Measurements from ENCODE around the gene RAX. TPM values are rescaled to one million over a fixed set of nuclear protein-coding genes. Genes with fewer than 3 reads are reported as not detected.
A peak's percentile ranks its signal among the peaks of the same experiment; 100 is the strongest.

Gene RAX
- total RNA-seq, 1 donor from 2014 or later: not detected

DNA sequence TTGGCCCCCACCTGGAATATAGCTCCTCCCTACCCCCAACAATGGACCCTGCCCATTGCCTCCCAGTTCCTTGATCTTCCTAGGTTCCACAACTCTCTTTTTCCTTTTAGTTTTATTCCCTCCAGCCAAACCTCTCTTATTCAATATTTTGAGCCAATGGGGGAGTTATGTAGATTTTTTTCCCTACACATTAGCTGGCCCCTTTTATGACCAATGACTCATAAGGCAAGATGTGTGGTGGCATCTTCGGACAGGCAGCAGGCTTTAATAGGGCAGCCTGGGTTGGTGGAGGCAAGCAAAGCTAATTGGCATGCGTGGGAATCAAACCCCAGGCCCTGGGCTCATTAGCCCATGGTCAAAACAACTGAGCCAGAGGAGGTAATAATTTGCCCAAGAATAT, 44.1 kb downstream of the RAX start:
- no peaks in the 10 kb centered on the region for H3K36me3 Mint-ChIP-seq (ENCODE audit: low read depth)
- H3K4me1 Mint-ChIP-seq: no peaks in the 10 kb centered on the region
- H3K27me3 Mint-ChIP-seq: peaks cover 34% of the 10 kb centered on the region
- no peak overlapping the region for H3K4me3 Mint-ChIP-seq
- no peak overlapping the region for H3K27ac Mint-ChIP-seq
- ChIA-PET POLR2A (no interaction called here), CTCF (interaction anchor here (0.7 kb wide), 1 partner anchor 42 kb away, joined by 3 read pairs; no protein-coding TSS in a partner anchor)
- ATAC-seq (ENCODE audit: low read depth) (no peak), DNase-seq (no peak)
- H3K9me3 Mint-ChIP-seq: no peaks in the 10 kb centered on the region
- no peak for TF ChIP-seq CTCF (IDR thresholded peaks at IDR 0.05)
- intact Hi-C loops (cut with micrococcal nuclease): no loop called here

DNA sequence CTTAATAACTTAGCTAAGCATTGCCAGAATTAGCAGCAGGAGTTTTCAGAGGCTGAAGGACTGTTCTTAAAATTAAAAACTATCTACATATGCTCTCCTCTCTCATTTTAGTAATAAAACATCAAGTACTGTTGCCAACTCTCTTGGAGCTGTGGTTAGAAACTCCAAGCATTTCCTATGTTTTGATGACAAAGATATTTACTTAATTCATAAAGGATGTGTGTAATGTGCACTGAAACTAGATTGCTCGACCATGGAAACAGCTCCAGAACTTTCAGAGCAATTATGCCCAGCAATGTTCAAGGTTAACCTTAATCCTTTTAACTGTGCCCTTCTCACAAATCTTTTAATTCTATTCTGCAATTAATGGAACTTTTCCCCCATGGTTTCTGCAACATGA, 44.9 kb downstream of the RAX start:
- no peaks in the 10 kb centered on the region for H3K4me1 Mint-ChIP-seq
- intact Hi-C loops (cut with micrococcal nuclease): no loop called here
- no peak overlapping the region for H3K27ac Mint-ChIP-seq
- peaks cover 38% of the 10 kb centered on the region for H3K27me3 Mint-ChIP-seq
- no peaks in the 10 kb centered on the region for H3K36me3 Mint-ChIP-seq (ENCODE audit: low read depth)
- TF ChIP-seq CTCF (IDR thresholded peaks at IDR 0.05): no peak
- H3K4me3 Mint-ChIP-seq: no peak overlapping the region
- ChIA-PET POLR2A (no interaction called here), CTCF (no interaction called here)
- no peaks in the 10 kb centered on the region for H3K9me3 Mint-ChIP-seq
- DNase-seq (no peak), ATAC-seq (ENCODE audit: low read depth) (no peak)

- no peaks in the 10 kb centered on the region for H3K9me3 Mint-ChIP-seq
- ATAC-seq (ENCODE audit: low read depth): no peak
- no peak for DNase-seq
- peaks cover 14% of the 10 kb centered on the region for H3K4me1 Mint-ChIP-seq
- intact Hi-C loops (cut with micrococcal nuclease): loop anchor here (5.0 kb wide), 1 partner anchor 140 kb away; no protein-coding TSS in a partner anchor
- CTCF ChIA-PET: no interaction called here
- peaks cover 57% of the 10 kb centered on the region for H3K27me3 Mint-ChIP-seq
- no peak overlapping the region for H3K27ac Mint-ChIP-seq
- POLR2A ChIA-PET: interaction anchor here (0.5 kb wide), 1 partner anchor 10 kb away, joined by 3 read pairs; no protein-coding TSS in a partner anchor
- H3K36me3 Mint-ChIP-seq (ENCODE audit: low read depth): no peaks in the 10 kb centered on the region
- TF ChIP-seq CTCF (IDR thresholded peaks at IDR 0.05): no peak
- H3K4me3 Mint-ChIP-seq: no peak overlapping the region
Observed at GRCh38 chr18:59222341-59222740, 50.9 kb downstream of the RAX start.

DNA sequence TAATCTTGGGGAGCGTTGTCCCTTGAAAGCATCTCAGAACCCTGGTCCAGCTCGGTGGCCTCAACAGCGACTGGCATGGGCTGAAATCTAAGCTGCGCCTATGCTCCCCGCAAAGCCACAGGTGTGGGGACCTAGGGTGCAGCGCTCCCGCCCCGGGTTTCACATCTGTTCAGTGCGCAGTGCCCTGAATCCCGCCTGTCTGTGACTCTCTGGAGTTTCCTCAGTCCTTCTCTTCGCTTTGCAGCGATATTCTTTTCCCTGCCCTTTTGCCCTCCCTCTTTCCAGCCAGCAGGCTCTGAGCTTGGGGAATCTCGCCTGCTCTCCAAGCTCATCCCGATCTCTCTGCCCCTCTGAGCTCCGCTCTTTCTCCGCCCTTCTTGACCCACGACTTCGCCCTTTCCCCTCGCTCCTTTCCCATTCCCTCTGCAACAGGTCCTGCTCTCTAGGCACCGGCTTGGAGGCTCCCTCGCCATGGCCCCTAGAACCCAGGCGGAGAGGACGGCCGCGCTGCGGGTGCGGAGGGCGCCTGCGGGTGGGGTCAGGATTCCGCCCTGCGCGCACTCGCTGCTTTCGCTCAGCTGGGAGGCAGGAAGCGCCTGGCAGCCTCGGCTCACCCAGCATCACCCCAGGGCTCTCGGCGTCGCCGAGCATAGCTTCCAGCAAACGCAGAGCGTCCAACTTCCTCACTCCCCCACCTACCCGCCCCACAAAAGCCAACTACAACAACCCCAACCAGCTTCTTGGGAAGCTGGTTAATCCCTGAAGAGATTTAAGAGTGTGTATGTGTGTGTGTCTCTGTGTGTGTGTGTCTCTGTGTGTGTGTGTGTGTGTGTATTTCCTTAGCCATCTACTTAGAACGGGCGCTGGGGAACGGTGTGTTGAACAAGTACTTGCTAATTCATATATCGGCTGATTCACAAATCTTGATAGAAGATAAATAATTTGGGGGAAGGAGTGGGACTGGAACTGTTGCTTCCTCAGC, 52.2 kb downstream of the RAX start:
- intact Hi-C loops (cut with micrococcal nuclease): loop anchor here (5.0 kb wide), 1 partner anchor 139 kb away; no protein-coding TSS in a partner anchor
- Mint-ChIP-seq H3K36me3 (ENCODE audit: low read depth) (no peaks in the 10 kb centered on the region), H3K4me3 (peak overlapping the region; percentile 29), H3K4me1 (peaks cover 14% of the 10 kb centered on the region), H3K27ac (no peak overlapping the region), H3K27me3 (peaks cover 56% of the 10 kb centered on the region), H3K9me3 (no peaks in the 10 kb centered on the region)
- DNase-seq: no peak
- no peak for ATAC-seq (ENCODE audit: low read depth)
- ChIA-PET POLR2A (interaction anchor here (0.5 kb wide), 1 partner anchor 182 kb away, joined by 3 read pairs; no protein-coding TSS in a partner anchor), CTCF (no interaction called here)
- TF ChIP-seq CTCF (IDR thresholded peaks at IDR 0.05): no peak

DNA sequence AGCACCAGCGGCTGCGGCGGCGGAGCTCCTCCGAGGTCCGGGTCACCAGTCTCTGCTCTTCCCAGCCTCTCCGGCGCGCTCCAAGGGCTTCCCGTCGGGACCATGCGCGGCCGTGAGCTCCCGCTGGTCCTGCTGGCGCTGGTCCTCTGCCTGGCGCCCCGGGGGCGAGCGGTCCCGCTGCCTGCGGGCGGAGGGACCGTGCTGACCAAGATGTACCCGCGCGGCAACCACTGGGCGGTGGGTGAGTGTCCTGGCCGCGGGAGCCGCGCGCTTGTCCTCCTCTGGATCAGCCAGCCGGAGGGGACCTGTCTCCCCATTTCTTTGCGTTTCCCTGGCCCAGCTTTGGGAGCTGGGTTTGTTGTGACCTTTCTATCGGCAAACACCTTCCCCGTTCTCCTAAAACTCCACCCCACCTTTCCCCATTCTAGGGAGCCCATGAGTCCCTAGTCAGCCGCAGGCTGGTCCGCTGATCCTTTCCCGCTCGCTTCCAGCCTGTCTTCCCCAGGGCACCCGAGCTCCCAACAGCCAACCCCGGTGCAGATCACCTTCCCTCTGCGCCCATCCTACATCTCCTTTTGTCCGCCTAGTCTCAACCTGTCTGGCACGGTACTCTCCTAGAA, 53.0 kb downstream of the RAX start:
- CTCF ChIA-PET: no interaction called here
- DNase-seq: no peak
- H3K27ac Mint-ChIP-seq: no peak overlapping the region
- H3K4me3 Mint-ChIP-seq: no peak overlapping the region
- no peak for TF ChIP-seq CTCF (IDR thresholded peaks at IDR 0.05)
- POLR2A ChIA-PET: no interaction called here
- ATAC-seq (ENCODE audit: low read depth): no peak
- peaks cover 58% of the 10 kb centered on the region for H3K27me3 Mint-ChIP-seq
- H3K9me3 Mint-ChIP-seq: no peaks in the 10 kb centered on the region
- intact Hi-C loops (cut with micrococcal nuclease): loop anchor here (5.0 kb wide), 1 partner anchor 138 kb away; no protein-coding TSS in a partner anchor
- peaks cover 14% of the 10 kb centered on the region for H3K4me1 Mint-ChIP-seq
- H3K36me3 Mint-ChIP-seq (ENCODE audit: low read depth): no peaks in the 10 kb centered on the region
